ENCODE data around the gene APLP2. TPM values are rescaled to one million over a fixed set of nuclear protein-coding genes. Genes with fewer than 3 reads are reported as not detected.

The APLP2 gene
- polyA plus RNA-seq, 3 donors from 2014 or later = 69.4 to 125 (median 75.8) TPM

DNA sequence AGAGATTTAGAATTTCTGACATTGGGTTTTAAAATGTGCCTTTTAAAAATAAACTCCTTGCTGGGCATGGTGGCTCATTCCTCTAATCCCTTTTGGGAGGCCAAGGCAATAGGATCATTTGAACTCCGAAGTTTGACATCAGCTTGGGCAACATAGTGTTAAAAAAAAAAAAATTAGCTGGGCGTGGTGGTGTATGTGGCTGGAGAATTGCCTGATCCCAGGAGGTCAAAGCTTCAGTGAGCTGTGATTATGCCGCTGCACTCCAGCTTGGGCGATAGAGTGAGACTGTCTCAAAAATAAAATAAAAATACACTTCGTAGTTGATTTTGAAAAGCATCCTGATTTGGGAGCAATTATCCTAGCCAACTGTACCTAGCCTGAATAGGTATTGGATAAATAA, 3.4 kb upstream of the APLP2 start:
- H3K9me3 Mint-ChIP-seq = no peaks in the 10 kb centered on the region
- H3K4me1 Mint-ChIP-seq = peaks cover 17 to 25% of the 10 kb centered on the region in 2 donors
- no peaks in the 10 kb centered on the region for H3K36me3 Mint-ChIP-seq
- H3K27me3 Mint-ChIP-seq (ENCODE audit: low read depth in 3 of 3) = peaks cover 18 to 20% (median 19%) of the 10 kb centered on the region in 3 donors
- no peak overlapping the region for H3K27ac Mint-ChIP-seq
- no peak for DNase-seq
- H3K4me3 Mint-ChIP-seq = no peak overlapping the region

DNA sequence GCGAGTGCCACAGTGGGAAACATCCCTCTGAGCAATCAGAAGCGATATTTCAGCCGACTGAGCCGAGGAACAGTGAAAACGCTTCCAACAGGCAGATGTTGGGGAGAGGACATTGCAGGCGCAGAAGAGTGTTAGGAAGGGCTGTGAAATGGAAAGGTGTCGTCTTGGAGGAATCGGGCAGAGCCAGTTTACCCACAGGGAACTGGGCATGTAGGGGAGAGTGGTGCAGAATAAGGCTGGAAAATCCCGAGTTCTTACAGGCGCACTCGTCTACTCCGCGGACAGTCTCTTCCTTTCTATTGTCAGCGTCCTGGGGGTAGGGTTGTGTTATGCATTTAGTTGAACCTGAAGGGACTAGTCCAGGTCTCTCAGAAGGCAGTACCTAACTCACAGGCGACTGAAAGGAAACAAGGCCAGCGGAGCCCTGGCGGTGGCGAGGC, 1.1 kb upstream of the APLP2 start:
- no peak for DNase-seq

DNA sequence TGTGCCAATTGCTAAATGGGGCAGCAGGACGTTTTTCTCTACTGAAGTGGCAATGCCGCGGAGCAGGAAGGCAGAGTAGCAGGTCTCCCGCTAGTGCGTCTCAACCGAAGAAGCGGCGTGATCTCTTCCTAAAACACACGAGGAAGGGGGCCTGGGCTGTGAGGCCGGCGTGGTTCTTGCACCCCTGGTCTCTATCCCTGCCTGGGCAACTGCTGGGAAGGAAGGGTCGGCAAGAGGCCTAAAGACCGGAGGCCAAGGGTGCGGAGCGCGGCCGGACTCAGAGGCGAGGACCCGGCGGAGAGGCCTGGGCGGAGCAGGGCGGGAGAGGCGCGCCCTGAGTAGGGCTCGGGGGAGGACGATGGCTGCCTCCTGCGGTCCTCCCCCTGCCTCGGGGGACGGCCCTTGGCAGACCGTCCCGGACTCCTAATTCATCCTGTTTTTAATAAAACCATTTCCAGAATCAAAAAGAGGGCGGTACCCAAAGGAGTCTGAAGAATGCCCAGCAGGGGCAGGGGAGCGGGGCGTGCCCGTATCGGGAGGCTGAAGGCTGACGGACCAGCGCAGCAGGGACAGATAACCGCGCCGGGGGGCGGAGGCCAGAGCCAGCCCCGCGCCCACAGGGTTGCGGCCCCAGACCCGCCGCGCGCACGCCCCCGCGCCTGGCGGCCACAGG, 572 bp upstream of the APLP2 start:
- no peak for DNase-seq
- Mint-ChIP-seq H3K36me3 (no peaks in the 10 kb centered on the region), H3K27ac (peak overlapping the region; percentile 88 to 97 (median 92)), H3K4me1 (peaks cover 30 to 41% of the 10 kb centered on the region in 2 donors), H3K9me3 (no peaks in the 10 kb centered on the region), H3K4me3 (peak overlapping the region; percentile 86 to 97 (median 96)), H3K27me3 (ENCODE audit: low read depth in 3 of 3) (peaks cover 15 to 20% (median 17%) of the 10 kb centered on the region in 3 donors)

More for the DNA sequence above, 1.1 kb upstream of the APLP2 start:
- Mint-ChIP-seq H3K36me3 (no peaks in the 10 kb centered on the region), H3K27ac (peak overlapping the region; percentile 88 to 97 (median 92)), H3K27me3 (ENCODE audit: low read depth in 3 of 3) (peaks cover 16 to 20% (median 19%) of the 10 kb centered on the region in 3 donors), H3K4me1 (peaks cover 30 to 36% of the 10 kb centered on the region in 2 donors), H3K9me3 (no peaks in the 10 kb centered on the region), H3K4me3 (peak overlapping the region; percentile 86 to 97 (median 96))

DNA sequence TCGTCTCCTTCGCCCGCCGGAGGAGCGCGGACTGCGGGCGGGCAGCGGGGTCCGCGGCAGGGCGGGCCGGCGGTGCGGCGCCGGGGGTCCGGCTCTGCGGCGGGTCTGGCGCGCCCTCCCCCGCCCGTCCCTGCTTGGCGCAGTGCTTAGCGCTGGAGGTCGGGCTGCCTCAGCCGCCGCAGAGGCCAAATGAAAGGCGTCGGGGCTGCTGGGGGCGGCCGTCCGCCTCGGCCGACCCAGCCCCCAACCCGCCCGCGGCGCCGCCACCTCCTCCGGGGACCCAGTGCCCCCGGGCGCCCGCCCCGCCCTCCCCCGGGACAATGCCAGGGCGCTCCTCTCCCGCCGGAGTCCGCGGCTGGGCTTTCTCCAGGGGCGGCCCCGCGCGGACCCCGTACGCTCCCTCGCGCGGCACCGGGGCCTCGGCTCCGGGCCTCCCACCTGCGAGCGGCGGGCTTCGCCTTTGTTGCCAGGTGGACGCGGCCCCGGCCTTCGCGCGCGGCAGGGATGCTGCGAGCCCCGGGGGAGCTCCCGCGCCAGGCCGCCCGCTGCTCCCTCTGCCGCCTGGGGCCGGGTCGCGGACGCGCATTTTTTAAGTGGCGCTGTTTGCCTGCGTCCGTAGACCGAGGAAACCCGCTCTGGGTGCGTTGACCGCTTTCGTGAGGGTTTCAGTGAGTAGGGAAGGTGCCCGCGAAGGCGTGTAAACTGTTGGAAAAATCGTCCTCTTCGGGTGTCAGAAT, 583 bp downstream of the APLP2 start:
- DNase-seq = peak; percentile 48 to 50 (median 49)
- Mint-ChIP-seq H3K4me3 (peak overlapping the region; percentile 91 to 98 (median 96)), H3K4me1 (peaks cover 30 to 42% of the 10 kb centered on the region in 2 donors), H3K27me3 (ENCODE audit: low read depth in 3 of 3) (peaks cover 14 to 19% (median 15%) of the 10 kb centered on the region in 3 donors), H3K9me3 (no peaks in the 10 kb centered on the region), H3K36me3 (no peaks in the 10 kb centered on the region), H3K27ac (peak overlapping the region in 4 of 6 donors; percentile 57 to 92 (median 88))

DNA sequence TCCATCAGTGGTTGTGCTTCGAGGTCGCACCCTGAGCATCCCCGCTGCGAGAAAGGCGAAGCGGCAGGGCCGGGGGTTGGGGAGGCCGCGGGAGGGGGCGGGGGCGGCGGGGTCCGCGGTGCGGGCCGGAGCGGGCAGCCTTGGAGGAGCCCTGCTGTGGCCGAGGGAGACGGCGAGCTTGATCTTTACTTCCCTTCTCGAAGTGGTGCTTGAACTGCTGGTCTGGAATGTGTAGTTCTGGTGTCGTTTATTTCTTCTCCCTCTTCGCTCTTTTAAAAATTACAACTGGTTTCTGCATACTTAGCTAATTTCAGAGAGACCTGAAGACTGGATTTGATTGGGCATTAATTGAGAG, 1.1 kb downstream of the APLP2 start:
- peak overlapping the region; percentile 91 to 98 (median 91) for H3K4me3 Mint-ChIP-seq
- H3K27me3 Mint-ChIP-seq (ENCODE audit: low read depth in 3 of 3) = peaks cover 13 to 19% (median 14%) of the 10 kb centered on the region in 3 donors
- peak overlapping the region; percentile 84 to 92 (median 84) for H3K27ac Mint-ChIP-seq
- no peaks in the 10 kb centered on the region for H3K9me3 Mint-ChIP-seq
- DNase-seq = no peak
- H3K36me3 Mint-ChIP-seq = no peaks in the 10 kb centered on the region
- peaks cover 33 to 42% of the 10 kb centered on the region in 2 donors for H3K4me1 Mint-ChIP-seq

DNA sequence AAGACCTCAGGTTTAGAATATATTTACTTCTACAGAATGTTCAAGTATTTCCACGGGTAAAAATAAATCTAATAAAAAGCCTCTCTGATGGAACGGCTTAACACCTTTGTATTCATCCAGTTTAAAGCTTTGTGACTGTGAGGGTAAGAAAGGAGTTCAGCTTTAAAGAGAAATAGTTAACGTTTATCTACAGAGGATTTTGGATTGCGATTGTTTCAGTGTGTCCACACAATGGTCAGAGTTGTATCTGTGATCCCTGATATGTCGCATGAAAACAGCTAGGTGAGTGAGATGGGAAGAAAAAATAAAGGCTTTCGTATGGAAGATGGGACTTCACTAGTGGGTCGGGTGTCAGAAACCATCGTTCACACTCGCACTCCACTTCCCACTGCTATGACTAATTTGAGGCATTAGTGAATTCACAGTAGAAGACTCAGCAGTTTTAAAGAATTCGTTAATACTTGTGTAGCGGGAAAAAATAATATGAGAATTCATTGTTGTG, 1.6 kb downstream of the APLP2 start:
- H3K27ac Mint-ChIP-seq = peak overlapping the region; percentile 80 to 92 (median 84)
- no peaks in the 10 kb centered on the region for H3K9me3 Mint-ChIP-seq
- peak overlapping the region; percentile 91 to 98 (median 91) for H3K4me3 Mint-ChIP-seq
- DNase-seq = peak in 2 of 3 donors; percentile 22 to 35
- peaks cover 13 to 19% (median 14%) of the 10 kb centered on the region in 3 donors for H3K27me3 Mint-ChIP-seq (ENCODE audit: low read depth in 3 of 3)
- H3K4me1 Mint-ChIP-seq = peaks cover 33 to 42% of the 10 kb centered on the region in 2 donors
- H3K36me3 Mint-ChIP-seq = peaks cover 0 to under 1% (median 0%) of the 10 kb centered on the region in 3 donors

DNA sequence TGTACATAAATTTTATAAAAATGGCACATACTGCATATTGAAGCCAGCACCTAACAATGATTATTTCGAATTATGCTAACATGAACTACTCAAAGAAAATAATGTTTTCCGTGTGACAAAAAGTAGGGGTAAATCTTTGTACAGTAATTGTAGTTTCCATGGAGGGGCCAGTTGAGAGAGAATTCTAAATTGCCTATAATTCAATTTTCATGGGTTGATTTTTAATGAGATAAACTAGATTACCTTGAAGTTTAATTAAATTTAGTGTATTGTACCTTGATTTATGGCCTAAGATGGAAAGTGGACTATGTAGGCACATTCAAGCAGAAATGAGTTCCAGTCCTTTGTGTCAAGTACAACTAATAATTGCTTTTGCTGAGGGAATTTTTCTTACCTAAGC, 5.0 kb downstream of the APLP2 start:
- Mint-ChIP-seq H3K36me3 (peaks cover 0 to 4% (median 0%) of the 10 kb centered on the region in 3 donors), H3K27me3 (ENCODE audit: low read depth in 3 of 3) (peaks cover under 1 to 5% (median 3%) of the 10 kb centered on the region in 3 donors), H3K4me3 (no peak overlapping the region), H3K4me1 (peaks cover 46 to 57% of the 10 kb centered on the region in 2 donors), H3K9me3 (no peaks in the 10 kb centered on the region), H3K27ac (no peak overlapping the region)
- DNase-seq = no peak

DNA sequence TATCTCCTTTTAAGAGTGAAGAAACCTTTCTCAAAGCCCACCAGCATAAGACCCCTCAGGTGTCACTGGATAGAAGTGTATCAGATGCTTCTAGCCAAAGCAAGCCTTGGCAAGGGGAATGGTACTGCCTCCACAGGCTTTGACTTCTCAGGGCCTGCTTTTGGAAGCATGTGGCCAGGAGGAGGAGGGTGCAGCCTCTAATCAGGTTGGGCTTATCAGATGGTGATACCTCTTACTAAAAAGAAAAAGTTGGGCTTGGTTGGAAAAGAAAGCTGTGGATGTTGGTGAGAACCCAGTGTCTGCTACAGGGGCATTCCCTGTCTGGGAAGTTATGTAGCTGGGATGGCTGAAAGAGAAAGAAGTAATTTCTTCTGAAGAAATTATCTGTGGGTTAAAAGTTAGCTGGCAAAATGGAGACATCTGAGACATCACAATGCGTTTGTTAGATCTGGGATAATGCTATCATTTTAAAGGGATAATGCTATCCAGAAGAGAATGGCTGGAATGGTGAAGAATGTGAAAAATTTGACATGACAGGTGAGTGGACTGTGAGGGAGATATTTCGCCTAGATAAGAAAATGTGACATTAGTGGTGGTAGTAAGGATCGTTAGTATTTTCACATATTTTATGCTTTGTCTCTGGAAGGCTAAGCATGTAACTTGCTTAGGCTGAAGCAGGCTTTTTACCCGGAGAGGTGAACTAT, 7.2 kb downstream of the APLP2 start:
- Mint-ChIP-seq H3K9me3 (no peaks in the 10 kb centered on the region), H3K4me1 (peaks cover 33 to 45% of the 10 kb centered on the region in 2 donors), H3K4me3 (no peak overlapping the region), H3K27ac (peak overlapping the region in 1 of 6 donors; percentile 19), H3K27me3 (ENCODE audit: low read depth in 3 of 3) (no peaks in the 10 kb centered on the region), H3K36me3 (peaks cover 0 to 8% (median 3%) of the 10 kb centered on the region in 3 donors)
- DNase-seq = no peak

DNA sequence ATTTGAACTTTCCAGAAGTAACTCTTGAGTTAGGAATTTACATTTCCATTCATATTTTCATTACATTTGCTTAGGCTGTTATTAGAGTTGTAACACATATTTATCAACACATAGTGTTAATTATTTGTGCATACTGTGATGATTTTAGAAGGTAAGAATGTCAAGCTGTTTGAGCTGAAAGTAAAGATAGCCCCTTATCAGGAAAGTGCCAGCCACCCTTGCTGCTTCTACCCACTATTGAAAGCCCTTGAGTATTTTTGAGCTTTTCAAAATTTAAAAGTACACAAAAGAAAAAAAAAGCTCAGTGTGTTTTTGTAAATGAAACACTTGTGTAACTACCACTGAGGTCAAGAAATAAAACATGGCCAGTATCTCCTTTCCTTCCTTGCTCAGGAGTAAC, 8.0 kb downstream of the APLP2 start:
- Mint-ChIP-seq H3K27me3 (ENCODE audit: low read depth in 3 of 3) (no peaks in the 10 kb centered on the region), H3K4me3 (peak overlapping the region in 1 of 5 donors; percentile 34), H3K4me1 (peaks cover 26 to 39% of the 10 kb centered on the region in 2 donors), H3K36me3 (peaks cover 0 to 11% (median 3%) of the 10 kb centered on the region in 3 donors), H3K27ac (no peak overlapping the region), H3K9me3 (no peaks in the 10 kb centered on the region)
- DNase-seq = no peak

DNA sequence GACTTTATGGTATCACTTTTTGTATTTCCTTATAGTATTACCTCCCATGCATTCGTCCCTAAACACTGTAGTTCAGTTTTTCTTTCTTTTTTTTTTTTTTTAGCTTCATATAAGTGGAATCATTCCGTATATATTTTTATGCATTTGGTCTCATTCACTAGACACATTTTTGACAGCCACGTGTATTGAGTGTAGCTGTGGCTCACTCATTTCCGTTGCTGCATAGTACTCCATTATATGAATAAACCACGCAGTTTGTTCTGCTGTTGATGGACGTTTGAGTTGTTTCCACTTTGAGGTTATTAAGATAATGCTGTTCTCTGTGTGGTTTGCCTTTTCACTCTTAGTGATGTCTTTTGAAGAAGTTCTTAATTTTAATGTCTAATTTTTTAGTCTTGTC, 8.4 kb downstream of the APLP2 start:
- no peak for DNase-seq
- Mint-ChIP-seq H3K4me3 (peak overlapping the region in 1 of 5 donors; percentile 34), H3K27me3 (ENCODE audit: low read depth in 3 of 3) (no peaks in the 10 kb centered on the region), H3K36me3 (peaks cover 0 to 11% (median 3%) of the 10 kb centered on the region in 3 donors), H3K4me1 (peaks cover 26 to 39% of the 10 kb centered on the region in 2 donors), H3K27ac (peak overlapping the region in 1 of 6 donors; percentile 23), H3K9me3 (no peaks in the 10 kb centered on the region)

DNA sequence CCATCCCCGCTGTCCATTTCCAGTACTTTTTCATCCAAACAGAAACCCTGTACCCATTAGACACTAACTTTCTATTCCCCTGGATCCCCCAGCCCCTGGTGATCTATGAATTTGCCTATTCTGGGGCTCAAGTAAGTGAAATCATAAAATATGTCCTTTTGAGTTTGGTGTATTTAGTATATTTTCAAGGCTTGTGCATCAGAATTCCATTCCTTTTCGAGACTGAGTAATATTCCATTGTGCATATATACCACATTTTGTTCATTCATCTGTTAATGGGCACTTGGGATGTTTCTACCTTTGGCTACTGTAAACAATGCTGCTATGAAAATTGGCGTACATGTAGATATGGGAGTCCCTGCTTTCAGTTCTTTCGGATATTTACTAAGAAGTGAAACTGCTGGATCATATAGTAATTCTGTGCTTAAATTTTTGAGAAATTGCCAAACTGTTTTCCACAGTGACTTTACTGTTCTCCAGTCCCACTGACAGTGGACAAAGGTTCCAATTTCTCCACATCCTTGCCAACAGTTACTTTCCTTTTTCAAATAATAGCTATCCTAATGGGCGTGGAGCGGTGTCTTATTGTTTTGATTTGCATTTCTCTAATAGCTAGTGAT, 16.1 kb downstream of the APLP2 start:
- peaks cover 43 to 48% of the 10 kb centered on the region in 2 donors for H3K4me1 Mint-ChIP-seq
- no peaks in the 10 kb centered on the region for H3K27me3 Mint-ChIP-seq (ENCODE audit: low read depth in 3 of 3)
- no peak overlapping the region for H3K27ac Mint-ChIP-seq
- no peak overlapping the region for H3K4me3 Mint-ChIP-seq
- H3K36me3 Mint-ChIP-seq = peaks cover 0 to 7% (median 3%) of the 10 kb centered on the region in 3 donors
- no peak for DNase-seq
- no peaks in the 10 kb centered on the region for H3K9me3 Mint-ChIP-seq

DNA sequence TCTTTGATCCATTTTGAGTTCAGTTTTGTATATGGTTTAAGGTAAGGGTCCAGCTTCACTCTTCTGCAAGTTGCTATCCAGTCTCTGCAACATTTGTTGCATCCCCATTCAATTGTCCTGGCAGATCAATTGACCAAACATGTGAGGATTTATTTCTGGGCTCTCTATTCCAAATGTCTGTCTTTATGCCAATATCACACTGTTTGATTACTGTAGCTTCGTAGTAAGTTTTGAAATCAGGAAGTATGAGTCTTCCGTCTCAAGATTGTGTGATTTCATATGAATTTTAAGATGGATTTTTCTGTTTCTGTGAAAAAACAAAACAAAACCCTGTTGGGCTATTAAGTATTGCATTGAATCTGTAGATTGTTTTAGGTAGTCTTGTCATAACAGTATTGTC, 17.0 kb downstream of the APLP2 start:
- Mint-ChIP-seq H3K27me3 (ENCODE audit: low read depth in 3 of 3) (no peaks in the 10 kb centered on the region), H3K27ac (peak overlapping the region in 5 of 6 donors; percentile 22 to 74 (median 27)), H3K4me1 (peaks cover 43 to 48% of the 10 kb centered on the region in 2 donors), H3K9me3 (no peaks in the 10 kb centered on the region), H3K36me3 (peaks cover 0 to 3% (median 0%) of the 10 kb centered on the region in 3 donors), H3K4me3 (peak overlapping the region in 3 of 5 donors; percentile 14 to 46 (median 14))
- no peak for DNase-seq

Data from immature natural killer cell (primary cell).